ENCODE data around the gene PTGFRN. TPM values are rescaled to one million over a fixed set of nuclear protein-coding genes. Genes with fewer than 3 reads are reported as not detected.
"Not testable (repeated sequence)": the region's sequence is repeated elsewhere in the genome, so short reads cannot be mapped to it uniquely, and the experiment has no call there.

The PTGFRN gene
- total RNA-seq, 1 experiment from 2014 or later, result 60.6 TPM

DNA sequence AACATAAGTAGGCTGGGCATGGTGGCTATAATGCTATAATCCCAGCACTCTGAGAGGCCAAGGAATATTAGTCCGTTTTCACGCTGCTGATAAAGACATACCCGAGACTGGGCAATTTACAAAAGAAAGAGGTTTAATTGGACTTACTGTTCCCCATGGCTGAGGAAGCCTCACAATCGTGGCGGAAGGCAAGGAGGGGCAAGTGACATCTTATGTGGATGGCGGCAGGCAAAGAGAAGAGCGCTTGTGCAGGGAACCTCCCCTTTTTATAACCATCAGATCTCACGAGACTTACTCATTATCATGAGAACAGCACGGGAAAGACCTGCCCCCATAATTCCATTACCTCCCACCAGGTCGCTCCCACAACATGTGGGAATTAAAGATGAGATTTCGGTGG, 28.5 kb downstream of the PTGFRN start (continued):
- no peak for TF ChIP-seq TCF7L2 (IDR thresholded peaks at IDR 0.05; ENCODE audit: borderline replicate concordance, extremely low read depth, insufficient read depth, insufficient read length)
- TF ChIP-seq, protein P1, sequence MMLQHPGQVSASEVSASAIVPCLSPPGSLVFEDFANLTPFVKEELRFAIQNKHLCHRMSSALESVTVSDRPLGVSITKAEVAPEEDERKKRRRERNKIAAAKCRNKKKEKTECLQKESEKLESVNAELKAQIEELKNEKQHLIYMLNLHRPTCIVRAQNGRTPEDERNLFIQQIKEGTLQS (IDR thresholded peaks at IDR 0.05), result no peak
- TF ChIP-seq ZNF274 (IDR thresholded peaks at IDR 0.05; ENCODE audit: low read depth, low read length), result no peak
- TF ChIP-seq ELF1 (IDR thresholded peaks at IDR 0.05; ENCODE audit: borderline replicate concordance, low read depth), result no peak
- no peak for TF ChIP-seq YY1 (IDR thresholded peaks at IDR 0.05; ENCODE audit: extremely low read depth, insufficient replicate concordance, low read depth, low read length)
- no peak for TF ChIP-seq POLR2A (IDR thresholded peaks at IDR 0.05; ENCODE audit: borderline replicate concordance, extremely low read depth, insufficient read depth, insufficient read length)
- no peak for TF ChIP-seq FOSL1 (IDR thresholded peaks at IDR 0.05; ENCODE audit: low read depth)
- TF ChIP-seq CEBPB (IDR thresholded peaks at IDR 0.05; ENCODE audit: low read depth), result no peak
- TF ChIP-seq SP1 (IDR thresholded peaks at IDR 0.05; ENCODE audit: low read depth), result no peak
- TF ChIP-seq EZH2 (IDR thresholded peaks at IDR 0.05), result no peak

DNA sequence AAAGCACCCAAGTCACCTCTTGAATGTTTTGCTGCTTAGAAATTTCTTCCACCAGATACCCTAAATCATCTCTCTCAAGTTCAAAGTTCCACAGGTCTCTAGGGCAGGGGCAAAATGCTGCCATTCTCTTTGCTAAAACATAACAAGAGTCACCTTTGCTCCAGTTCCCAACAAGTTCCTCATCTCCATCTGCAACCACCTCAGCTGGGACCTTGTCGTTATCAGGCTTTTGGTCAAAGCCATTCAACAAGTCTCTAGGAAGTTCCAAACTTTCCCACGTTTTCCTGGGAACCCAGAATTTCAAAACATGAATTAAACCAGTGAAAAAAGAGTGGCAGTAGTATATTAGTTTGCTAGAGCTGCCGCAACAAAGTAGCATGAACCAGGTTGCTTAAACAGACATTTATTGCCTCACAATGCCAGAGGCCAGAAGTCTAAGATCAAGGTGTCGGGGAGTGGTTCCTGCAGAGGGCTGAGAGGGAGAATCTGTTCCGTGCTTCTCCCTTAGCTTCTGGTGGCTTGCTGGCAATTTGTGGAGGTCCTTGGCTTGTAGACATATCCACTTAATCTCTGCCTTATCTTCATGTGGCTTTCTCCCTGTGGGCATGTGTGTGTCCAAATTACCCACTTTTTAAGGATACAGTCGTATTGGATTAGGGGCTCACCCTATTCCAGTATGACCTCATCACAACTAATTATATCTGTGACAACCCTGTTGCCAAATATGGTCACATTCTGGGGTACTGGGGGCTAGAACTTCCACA, 30.2 kb downstream of the PTGFRN start:
- H3K9me2 ChIP-seq (ENCODE audit: insufficient read depth); H3K9ac ChIP-seq (ENCODE audit: low read length); H3K4me2 ChIP-seq (ENCODE audit: low read length); H4K20me1 ChIP-seq (ENCODE audit: insufficient read depth); ATAC-seq; H3K36me3 ChIP-seq (ENCODE audit: control insufficient read depth in 1 of 2, insufficient read depth in 2 of 2, low read length in 2 of 2); H2AFZ ChIP-seq (ENCODE audit: low read depth, low read length, poor library complexity, severe bottlenecking); H3K4me3 ChIP-seq (replicated peaks in 1 of 2; ENCODE audit: low read depth in 1 of 2, low read length in 2 of 2); H3K27ac ChIP-seq (ENCODE audit: low read depth, low read length); DNase-seq (ENCODE audit: low read depth, low spot score); H3K4me1 ChIP-seq (ENCODE audit: control insufficient read depth in 1 of 2, insufficient read depth in 2 of 2, low read length in 2 of 2); POLR2A ChIA-PET; BruUV-seq (replicated peaks); H3K79me2 ChIP-seq (ENCODE audit: insufficient read depth, low read length); H3K9me3 ChIP-seq (ENCODE audit: control insufficient read depth in 1 of 2, insufficient read depth in 1 of 2, low read depth in 1 of 2, low read length in 2 of 2); CTCF ChIA-PET; RAD21 ChIA-PET (ENCODE audit: low non-redundant PET in 1 of 2, low total read pairs in 2 of 2, uncharacterized antibody in 2 of 2, unreplicated experiment in 2 of 2); H3K27me3 ChIP-seq (ENCODE audit: insufficient read depth, low read length): not testable (repeated sequence)
- intact Hi-C loops (cut with micrococcal nuclease), result loop anchor here (10.0 kb wide), 1 partner anchor 205 kb away; no protein-coding TSS in a partner anchor

All from HCT116 (cell line).